CD1c-positive myeloid dendritic cell (primary cell): Measurements from ENCODE around the gene PARP8.
"Not testable (repeated sequence)": the region's sequence is repeated elsewhere in the genome, so short reads cannot be mapped to it uniquely, and the experiment has no call there.

ENCODE experiments used
- DNase-seq: peaks from one replicate; pipeline ENCODE4 v3.0.0-alpha.2; 2016; ENCODE audit errors: extremely low spot score

The PARP8 gene, protein sequence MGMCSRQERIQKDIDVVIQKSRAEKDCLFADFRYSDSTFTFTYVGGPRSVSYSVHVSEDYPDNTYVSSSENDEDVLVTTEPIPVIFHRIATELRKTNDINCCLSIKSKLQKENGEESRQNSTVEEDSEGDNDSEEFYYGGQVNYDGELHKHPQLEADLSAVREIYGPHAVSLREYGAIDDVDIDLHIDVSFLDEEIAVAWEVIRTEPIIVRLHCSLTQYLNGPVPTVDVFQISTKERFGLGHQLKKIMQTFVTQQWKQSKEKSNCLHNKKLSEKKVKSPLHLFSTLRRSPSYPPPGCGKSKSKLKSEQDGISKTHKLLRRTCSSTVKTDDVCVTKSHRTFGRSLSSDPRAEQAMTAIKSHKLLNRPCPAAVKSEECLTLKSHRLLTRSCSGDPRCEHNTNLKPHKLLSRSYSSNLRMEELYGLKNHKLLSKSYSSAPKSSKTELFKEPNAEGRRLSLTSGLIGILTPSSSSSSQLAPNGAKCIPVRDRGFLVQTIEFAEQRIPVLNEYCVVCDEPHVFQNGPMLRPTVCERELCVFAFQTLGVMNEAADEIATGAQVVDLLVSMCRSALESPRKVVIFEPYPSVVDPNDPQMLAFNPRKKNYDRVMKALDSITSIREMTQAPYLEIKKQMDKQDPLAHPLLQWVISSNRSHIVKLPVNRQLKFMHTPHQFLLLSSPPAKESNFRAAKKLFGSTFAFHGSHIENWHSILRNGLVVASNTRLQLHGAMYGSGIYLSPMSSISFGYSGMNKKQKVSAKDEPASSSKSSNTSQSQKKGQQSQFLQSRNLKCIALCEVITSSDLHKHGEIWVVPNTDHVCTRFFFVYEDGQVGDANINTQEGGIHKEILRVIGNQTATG

DNA sequence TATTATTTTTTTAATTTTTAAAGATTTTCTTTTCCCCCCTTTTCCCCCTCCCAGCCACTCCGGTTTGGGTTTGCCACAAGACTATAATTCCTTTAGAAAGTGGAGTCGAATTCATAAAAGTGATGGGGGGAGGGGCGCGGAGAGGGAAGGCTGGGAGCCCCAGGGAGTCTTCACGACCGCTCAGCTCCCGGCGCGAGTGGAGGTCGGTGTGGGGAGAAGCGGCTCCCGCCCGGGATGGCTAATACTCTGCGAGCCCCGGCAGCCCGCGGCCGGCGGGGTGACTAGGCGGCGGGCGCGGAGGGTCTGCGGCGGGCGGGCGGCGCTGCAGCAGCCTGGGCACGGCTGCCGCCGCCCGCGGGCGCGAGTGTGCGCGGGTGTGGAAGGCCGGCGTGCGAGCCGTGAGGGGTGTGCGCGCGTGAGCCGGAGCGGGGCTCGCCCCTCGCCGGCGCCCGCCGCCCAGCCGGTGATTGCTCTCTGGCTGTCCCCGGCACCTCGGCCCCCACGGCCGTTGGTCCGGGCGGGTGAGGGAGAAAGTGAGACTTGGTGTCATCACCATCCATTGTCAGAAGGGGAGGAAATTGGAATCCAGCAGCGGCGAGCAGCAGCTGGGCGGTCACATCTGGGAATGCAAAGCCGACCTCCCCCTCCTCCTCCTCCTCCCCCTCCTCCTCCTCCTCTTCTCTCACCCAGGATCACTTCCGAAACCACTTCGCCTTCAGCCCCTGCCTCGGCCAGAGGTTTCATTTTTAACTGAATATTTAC is at the start of gene PARP8:
PARP8 (plus strand) TSS at position 377 of the 762 bp plus-strand sequence. CDS start 459 bp downstream, outside the sequence.
- DNase-seq, result peak; percentile 57

DNA sequence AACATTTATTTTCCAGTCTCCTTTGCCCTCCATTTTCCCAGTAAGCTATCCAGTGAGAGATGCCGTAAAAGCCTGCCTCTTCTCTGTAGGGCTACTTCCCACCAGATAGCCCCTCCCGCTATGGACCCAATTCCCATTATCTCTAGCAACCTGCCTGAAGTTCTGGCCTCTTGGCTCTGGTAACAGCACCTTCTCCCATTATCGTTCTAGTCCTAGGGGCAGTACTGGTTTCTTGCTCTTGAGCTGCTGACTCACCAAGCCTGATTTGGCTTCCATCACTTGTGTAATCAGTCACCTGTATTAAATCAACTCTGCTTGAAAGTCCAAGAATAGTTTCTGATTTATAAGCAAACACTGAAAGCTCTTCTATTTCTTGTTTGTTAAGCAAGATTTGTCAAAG is 42.8 kb upstream of the PARP8 start:
- DNase-seq, result no peak

DNA sequence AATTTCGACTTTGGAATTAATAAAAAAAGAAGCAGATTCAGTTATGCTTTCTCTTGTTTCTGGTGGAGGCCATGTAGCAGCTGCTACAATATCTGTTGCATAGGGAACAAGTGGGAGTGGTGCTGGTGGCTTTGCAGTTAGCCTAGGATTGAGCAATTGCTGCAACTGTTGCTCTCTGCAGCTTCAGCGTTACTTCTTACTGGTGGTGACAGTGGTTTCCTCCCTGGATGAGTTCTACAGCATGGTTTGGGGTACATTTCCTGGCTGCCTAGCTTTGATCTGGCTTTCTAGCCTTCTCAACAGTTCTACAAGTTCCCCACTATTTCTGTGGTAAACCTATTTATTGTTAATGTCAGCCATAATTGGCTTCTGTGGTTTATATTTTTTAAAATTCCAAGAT is 31.6 kb upstream of the PARP8 start:
- peak; percentile 51 for DNase-seq

DNA sequence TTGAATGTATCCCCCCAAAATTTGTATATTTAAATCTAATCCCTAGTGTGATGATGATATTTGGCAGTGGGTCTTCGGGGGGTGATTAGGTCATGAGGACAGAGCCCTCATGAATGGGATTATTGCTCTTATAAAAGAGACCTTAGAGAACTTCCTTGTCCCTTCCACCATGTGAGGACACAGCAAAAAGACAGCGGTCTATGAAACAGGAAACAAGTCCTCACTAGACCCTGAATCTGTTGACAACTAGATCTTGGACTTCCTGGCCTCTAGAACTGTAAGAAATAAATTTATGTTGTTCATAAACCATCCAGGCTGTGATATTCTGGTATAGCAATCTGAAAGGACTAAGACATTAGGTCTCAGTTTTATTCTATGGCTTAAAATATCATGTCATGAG is 28.9 kb upstream of the PARP8 start:
- DNase-seq, result not testable (repeated sequence)

DNA sequence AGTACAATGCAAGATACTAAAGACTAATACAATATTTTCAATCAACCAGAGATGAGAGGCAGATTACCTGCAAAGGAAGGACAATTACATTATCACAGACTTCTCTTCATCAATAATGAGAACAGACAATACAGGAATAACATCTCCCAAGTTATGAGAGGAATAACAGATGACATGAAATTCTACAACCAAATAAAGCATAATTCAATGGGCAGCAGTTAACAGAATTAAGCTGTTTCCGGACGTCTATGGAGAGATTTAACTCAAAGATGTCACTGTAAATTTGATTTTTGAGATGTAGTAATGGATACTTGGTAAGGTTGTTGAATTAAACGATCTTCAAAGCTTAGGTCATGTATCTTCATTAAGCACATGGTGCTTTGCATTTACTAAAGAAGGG is 19.8 kb upstream of the PARP8 start:
- no peak for DNase-seq

DNA sequence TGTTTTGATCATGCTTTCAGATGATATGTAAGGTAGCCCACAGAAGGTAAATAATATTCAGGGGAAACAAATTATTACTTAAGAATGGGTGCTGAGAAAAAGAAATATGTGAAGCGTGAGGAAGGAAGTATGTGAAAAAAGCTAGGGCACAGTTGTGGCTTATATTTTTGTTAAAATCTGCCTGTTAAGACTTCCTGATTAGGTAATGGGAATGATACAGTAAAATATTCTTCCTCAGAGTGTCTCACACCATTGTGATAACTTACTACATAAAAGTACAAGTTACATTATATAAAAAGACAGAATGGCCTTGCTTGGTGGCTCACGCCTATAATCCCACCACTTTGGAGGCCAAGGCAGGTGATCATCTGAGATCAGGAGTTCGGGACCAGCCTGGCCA is 18.7 kb upstream of the PARP8 start:
- DNase-seq, result no peak

DNA sequence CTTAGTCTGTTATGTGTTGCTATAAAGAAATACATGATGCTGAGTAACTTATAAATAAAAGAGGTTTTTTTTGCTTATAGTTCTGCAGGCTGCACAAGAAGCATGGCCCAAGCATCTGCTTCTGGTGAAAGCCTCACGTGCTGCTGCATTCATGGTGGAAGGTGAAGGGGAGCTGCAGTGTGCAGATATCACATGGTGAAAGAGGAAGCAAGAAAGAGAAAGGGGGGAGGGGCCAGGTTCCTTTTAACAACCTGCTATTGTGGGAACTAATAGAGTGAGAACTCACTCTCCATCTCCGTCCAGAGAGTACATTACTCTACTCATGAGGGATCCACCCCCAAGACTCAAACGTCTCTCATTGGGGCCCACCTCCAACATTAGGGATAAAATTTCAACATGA is 12.5 kb upstream of the PARP8 start:
- peak; percentile 37 for DNase-seq

DNA sequence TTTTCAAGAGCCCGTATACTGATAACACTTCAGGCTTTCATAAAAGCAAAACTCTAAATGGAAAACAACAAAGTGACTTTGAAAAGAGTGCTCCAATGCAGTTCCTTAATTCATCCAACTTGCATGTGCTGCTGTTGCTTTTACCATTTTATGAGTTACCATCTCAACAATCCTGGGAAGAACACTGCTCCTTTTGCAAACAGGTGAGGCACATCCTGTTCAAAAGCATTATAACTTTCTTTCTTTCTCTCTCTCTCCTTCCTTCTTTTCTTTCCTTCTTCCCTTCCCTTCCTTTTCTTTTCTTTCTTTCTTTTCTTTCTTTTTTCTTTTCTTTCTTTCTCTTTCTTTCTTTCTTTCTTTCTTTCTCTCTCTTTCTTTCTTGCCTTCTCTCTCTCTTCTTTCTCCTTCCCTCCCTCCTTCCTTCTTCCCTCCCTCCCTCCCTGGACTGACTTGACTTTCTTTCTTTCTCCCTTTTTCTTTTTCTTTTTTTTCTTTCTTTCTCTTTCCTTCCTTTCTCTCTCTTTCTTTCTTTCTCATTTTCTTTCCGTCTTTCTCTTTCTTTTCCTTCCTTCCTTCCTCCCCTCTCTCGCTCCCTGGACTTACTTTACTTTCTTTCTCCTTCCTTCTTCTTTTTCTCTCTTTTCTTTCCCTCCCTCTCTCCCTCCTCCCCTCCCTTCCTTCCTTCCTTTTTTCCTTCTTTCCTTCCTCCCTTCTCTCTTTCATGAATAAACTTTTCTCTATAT is 11.2 kb upstream of the PARP8 start:
- DNase-seq, result no peak

DNA sequence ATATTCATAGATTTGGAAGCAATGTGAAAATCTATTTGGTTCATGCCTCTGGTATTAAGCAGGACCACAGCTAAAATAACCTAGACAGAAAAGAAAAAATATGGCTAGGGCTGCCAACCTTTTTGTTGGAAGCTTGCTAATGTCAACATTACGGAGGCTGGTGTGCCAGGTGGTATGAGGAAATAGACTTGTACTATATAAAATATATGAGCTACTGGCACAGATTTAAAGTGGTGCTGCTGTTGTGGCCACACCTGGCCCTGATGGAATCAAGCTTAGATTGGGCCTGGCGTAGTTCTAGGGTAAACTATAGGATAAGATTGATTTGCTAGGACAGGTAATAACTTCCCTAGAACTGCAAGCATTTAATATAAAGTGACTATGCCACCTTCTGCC is 10.6 kb upstream of the PARP8 start:
- DNase-seq, result no peak

DNA sequence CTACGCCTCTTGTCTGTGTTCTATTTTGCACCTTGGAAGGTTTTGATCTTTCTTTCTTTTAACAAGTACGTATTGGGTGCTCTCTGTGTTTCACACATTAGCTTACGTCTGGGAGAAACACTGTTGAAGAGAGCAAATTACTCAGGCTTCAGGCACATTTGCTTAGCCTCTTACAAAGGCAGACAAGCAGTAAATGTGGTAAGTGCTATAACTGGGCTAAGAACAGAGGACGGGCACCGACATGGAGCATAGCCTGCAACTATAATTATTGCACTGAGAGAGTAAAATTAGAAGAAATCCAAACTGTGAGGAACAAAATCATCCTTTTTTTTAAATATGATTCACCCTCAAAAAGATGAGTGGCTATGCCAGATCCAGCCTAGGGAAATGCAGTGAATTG is 9.4 kb upstream of the PARP8 start:
- DNase-seq, result no peak

DNA sequence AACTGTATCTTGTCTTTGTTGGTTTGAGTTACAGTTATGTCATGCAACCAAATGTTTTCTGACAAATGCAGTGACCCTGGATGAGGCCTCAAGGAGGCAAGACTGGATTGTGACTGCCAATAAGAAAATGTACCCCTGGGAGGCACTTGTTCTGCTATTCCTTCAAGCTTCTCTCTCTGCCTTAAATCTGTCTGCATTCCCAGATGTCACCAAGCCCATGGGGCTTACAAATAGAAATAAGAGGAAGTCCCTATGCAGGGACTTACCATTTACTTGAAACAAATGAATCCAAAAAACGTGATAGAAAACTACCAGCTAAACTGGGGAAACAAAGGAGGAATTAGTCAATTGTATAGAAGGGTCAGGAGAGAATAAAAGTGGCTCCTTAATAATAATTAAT is 8.2 kb upstream of the PARP8 start:
- DNase-seq, result peak; percentile 33

DNA sequence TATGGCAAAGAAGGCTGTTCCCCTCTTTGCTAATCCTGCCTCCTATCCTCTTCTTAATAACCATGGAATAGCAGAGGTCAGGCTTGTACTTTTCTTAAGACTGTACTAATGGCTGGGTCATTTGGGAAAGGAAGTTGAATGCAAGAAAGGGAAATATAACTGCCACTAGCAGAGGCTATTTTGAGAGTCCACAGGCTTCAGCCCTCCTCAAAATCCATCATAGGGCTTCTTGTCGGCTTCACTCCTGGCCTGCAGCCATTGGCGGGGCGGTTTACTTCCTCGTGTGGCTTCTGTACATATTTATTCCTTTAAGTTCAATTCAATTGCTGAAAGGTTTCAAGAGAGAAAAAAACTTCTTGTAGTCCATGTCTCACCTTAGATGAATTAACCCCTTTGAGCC is 2.8 kb upstream of the PARP8 start:
- peak; percentile 37 for DNase-seq

DNA sequence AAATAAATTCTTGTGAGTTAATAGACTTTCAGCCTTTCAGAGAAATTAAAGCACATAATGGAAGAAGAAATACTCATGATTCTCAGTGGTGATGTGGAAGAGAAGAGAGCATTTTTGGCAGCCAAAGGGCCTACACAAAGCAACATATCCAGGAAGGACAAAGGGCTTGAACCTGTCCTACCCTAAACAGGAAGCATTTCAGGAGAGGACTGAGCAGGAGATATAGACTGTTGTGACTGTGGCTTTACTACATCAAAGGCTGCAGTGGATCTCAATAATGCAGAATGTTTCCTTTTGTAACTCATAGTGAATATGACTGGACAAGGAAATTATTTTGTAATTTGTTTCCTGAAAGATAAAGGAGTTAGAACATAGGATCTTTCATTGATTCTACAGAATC is 1.3 kb upstream of the PARP8 start:
- DNase-seq, result no peak

DNA sequence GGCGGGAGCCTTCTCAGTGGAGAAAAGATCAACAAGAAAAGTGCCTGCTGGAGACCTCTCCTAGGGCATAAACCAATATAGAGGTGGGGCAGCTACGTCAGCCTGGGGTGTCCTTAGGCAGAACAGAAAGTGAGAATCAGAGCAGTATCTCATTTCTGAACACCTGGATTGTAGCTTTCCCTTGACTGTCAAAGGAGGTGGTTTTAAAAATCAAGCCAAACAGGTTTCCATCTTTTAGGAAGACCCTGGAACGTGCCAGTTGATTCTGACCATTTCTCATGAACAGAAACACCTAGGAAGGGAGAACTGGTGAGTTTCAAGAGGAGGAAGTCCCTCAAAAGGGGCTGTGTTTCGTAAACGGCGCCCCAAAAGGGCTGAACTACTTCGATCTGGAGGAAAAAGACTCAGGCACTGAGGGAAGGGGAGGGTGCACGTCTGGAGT is 655 bp upstream of the PARP8 start:
- peak; percentile 57 for DNase-seq

DNA sequence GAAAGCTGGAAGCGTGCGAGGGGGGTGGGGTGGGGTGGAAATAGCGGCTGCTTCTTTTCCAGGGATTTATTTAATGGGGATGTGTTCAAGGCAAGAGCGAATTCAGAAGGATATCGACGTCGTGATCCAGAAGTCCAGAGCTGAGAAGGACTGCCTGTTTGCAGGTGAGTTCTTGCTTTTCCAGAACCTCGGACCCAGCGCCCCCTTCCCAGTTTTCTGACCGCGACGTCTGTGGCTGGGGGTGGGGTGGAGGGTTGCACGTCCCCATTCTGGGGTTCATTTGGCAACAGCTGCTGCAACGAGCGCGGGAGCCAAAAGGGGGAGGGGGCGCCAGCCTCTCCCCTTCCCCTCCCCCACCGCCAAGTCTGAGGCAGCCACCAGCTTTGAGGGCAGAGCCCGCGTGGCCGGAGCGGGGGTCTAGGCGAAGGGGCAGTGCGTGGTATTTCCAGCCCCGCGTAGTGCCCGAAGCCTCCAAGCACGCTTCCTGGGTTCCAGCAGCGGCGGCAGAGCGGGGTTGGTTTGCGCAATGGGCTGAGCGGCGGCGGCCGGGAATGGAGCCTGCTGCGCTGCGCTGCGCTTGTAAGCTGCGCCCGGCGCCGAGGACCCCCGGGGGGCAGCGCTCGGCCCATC is 701 bp downstream of the PARP8 start:
- DNase-seq, result peak; percentile 73

DNA sequence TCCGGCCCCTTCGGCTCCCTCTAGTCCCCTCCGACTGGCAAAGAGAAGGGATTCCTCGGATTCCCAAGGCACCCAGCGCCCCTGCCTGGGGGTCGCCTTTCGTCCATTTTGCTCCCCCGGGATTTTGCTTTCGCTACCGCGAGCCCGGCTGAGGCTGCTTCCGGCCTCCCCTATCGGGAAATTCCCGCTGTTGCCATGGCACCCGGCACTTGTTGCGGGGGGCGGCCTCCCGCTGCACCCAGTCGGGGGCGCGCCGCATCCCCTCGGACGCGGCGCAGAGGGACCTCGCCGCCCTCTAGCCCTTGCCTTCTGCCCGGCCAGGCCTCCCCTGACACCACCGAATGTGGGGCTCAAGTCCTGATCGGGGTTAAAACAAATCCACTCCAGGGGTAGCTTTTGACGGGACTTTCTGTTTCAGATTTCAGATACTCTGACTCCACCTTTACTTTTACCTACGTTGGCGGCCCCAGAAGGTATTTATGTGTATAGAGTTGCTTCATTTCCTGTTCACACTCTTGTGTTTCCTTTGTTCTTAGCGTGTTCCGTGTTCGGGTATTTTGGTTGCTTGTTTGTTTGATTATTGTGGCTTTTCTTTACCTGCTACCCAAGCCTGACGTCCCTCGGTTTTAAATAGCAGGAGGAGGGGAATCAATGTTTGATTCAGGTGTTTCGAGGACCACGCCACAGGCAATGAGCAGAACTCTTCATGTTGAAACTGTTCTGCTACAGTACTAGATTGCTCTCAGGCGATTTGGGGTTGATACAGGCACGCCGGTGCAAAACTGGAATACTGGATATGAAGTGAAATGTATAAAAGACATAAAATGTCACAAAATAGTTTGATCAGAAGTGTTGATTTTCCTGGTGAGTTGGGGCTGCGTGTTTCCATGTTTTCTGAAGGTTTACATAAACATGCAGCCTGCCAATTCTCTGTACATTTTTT is 1.5 kb downstream of the PARP8 start:
- peak; percentile 89 for DNase-seq

DNA sequence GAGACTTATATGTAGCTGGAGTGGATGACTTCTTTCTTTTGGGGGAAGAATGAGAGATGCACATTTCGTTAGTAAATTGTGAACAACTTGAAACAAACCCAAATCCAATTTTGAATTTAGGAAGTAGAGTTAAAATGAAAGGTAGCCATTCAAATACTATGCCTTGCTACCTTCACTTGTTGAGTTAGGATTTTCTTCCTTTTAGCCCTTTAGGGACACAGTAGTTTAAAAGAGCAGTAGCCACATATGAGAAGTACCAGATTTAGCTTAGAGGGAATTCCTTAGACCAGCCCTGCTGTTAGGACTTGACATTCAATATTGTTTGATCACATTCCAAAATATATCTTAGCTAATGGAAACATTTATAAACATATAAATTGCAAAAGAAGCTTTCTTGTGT is 2.2 kb downstream of the PARP8 start:
- not testable (repeated sequence) for DNase-seq

DNA sequence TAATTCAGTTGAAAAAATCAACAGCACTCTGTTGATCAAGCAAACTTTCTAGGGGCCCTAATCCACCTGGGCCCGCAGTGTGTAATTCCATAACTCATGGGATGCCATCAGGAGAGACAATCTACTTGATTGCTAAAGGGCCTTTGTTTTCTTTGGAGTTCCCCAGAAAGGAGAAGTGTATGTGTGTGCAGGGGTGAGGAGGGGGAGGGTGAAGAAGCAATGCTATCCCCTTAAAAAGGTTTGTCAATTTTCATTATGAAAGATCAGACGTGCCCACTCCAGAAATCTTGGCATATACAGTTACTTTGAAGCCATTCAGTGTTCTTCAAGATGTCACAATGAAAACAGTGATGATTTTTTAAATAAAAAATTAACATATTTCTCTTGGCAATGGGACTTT is 6.2 kb downstream of the PARP8 start:
- DNase-seq, result peak; percentile 64

DNA sequence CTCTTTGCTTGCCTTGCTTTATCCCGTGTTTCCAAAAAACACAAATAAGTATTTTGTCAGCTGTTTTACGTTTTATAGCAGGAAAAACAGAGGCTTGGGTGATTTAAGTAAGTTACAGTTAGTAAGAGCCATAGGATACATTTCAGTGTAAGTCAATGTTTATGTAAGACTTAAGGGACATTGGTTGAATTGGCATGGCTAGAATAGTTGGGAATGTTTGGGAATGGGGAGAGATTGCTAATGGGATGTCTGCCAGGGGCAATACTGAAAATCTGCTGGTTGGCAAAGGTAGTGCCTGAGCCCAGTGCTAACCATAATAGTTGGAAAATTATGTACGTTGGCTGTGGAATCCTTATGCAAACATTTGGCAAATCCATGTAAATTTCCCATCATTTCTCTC is 7.0 kb downstream of the PARP8 start:
- DNase-seq, result not testable (repeated sequence)

DNA sequence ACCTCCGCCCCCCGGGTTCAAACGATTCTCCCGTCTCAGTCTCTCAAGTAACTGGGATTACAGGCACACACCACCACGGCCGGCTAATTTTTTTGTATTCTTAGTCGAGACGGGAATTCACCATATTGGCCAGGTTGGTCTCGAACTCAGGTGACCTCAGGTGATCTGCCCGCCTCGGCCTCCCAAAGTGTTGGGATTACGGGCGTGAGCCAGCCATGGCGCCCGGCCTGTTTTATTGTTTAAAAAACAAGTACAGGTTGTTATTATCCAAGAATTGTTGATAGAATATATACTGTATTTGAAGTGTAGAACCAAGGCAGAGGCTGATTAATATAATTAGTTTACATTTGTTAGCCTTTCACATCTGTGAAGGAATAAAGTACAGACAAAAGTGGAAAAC is 8.9 kb downstream of the PARP8 start:
- DNase-seq, result no peak
